Neuronal stem cell (in vitro differentiated cells): Measurements from ENCODE around the gene DROSHA.

Experiments
- DNase-seq: peaks from one replicate; pipeline ENCODE4 v3.0.0-alpha.2; 2013; ENCODE audit warnings: low spot score
- H2AFZ ChIP-seq: one replicate; pipeline ENCODE4 v1.6.1; 2013; ENCODE audit warnings: mild to moderate bottlenecking, low read length, inconsistent platforms
- H2AK5ac ChIP-seq: 2 replicates; pipeline ENCODE4 v1.6.1; 2013; ENCODE audit warnings: low read depth, mild to moderate bottlenecking, inconsistent platforms, low read length, moderate library complexity, mixed read lengths
- H2BK120ac ChIP-seq: 2 replicates; pipeline ENCODE4 v1.6.1; 2013; ENCODE audit warnings: low read depth, mild to moderate bottlenecking, inconsistent platforms, low read length, moderate library complexity, mixed read lengths
- H2BK12ac ChIP-seq: one replicate; pipeline ENCODE4 v1.6.1; 2013; ENCODE audit warnings: low read length, inconsistent platforms
- H2BK15ac ChIP-seq: 2 replicates; pipeline ENCODE4 v1.6.1; 2013; ENCODE audit warnings: mild to moderate bottlenecking, low read length, inconsistent platforms, mixed read lengths
- H2BK5ac ChIP-seq: one replicate; pipeline ENCODE4 v1.6.1; 2013; ENCODE audit warnings: inconsistent platforms, mild to moderate bottlenecking, low read length, moderate library complexity
- H3K14ac ChIP-seq: one replicate; pipeline ENCODE4 v1.6.1; 2013; ENCODE audit warnings: low read length, inconsistent platforms
- H3K18ac ChIP-seq: 2 replicates; pipeline ENCODE4 v1.6.1; 2013; ENCODE audit warnings: low read length, inconsistent platforms
- H3K23ac ChIP-seq: 2 replicates; pipeline ENCODE4 v1.6.1; 2013; ENCODE audit warnings: low read depth, mild to moderate bottlenecking, mixed read lengths, low read length, inconsistent platforms; ENCODE audit not compliant: poor library complexity
- H3K27ac ChIP-seq: replicated peaks from 3 replicates; pipeline ENCODE4 v1.5.1; 2013; ENCODE audit warnings: low read length, inconsistent platforms
- H3K27me3 ChIP-seq, 3 experiments: 2 replicates each; pipeline ENCODE4 v1.6.1; 2013; ENCODE audit warnings: low read length in 3 of 3, mild to moderate bottlenecking in 2 of 3, inconsistent platforms in 1 of 3, low read depth in 1 of 3, mixed read lengths in 1 of 3, moderate library complexity in 1 of 3; ENCODE audit not compliant: control insufficient read depth in 3 of 3, insufficient read depth in 3 of 3
- H3K36me3 ChIP-seq, 2 donors: replicated peaks in 1 of 2; 2 replicates each; pipeline ENCODE4 v1.6.1; 2013; ENCODE audit warnings: low read length in 2 of 2; ENCODE audit not compliant: control insufficient read depth in 2 of 2, insufficient read depth in 2 of 2
- H3K4ac ChIP-seq: 2 replicates; pipeline ENCODE4 v1.6.1; 2013; ENCODE audit warnings: inconsistent platforms, mild to moderate bottlenecking, low read length, moderate library complexity
- H3K4me1 ChIP-seq, 2 donors: 1 replicate in 1 of 2; 2 replicates in 1 of 2; pipeline ENCODE4 v1.6.1; 2013; ENCODE audit warnings: low read length in 2 of 2, low read depth in 1 of 2; ENCODE audit not compliant: control insufficient read depth in 2 of 2, insufficient read depth in 1 of 2
- H3K4me2 ChIP-seq: one replicate; pipeline ENCODE4 v1.6.1; 2013; ENCODE audit warnings: mild to moderate bottlenecking, low read length, inconsistent platforms; ENCODE audit not compliant: insufficient read depth, poor library complexity, severe bottlenecking
- H3K4me3 ChIP-seq, 2 donors: 2 replicates each; pipeline ENCODE4 v1.5.1; 2013; ENCODE audit warnings: low read length in 2 of 2, mild to moderate bottlenecking in 2 of 2, inconsistent platforms in 1 of 2, moderate library complexity in 1 of 2
- H3K79me1 ChIP-seq: one replicate; pipeline ENCODE4 v1.6.1; 2013; ENCODE audit warnings: low read depth, mild to moderate bottlenecking, inconsistent platforms, low read length, moderate library complexity
- H3K9ac ChIP-seq: one replicate; pipeline ENCODE4 v1.6.1; 2013; ENCODE audit warnings: mild to moderate bottlenecking, low read depth, low read length, inconsistent platforms; ENCODE audit not compliant: poor library complexity
- H3K9me3 ChIP-seq, 2 donors: replicated peaks in 1 of 2; 2 replicates each; pipeline versions ENCODE3 to v1.6.1; 2013; ENCODE audit warnings: low read length in 2 of 2, mild to moderate bottlenecking in 2 of 2, inconsistent platforms in 1 of 2, low read depth in 1 of 2, mixed read lengths in 1 of 2, moderate library complexity in 1 of 2; ENCODE audit not compliant: control insufficient read depth in 2 of 2, insufficient read depth in 1 of 2
- H4K8ac ChIP-seq: one replicate; pipeline ENCODE4 v1.6.1; 2013; ENCODE audit warnings: low read depth, mild to moderate bottlenecking, inconsistent platforms, low read length, moderate library complexity
- H4K91ac ChIP-seq: one replicate; pipeline ENCODE4 v1.6.1; 2013; ENCODE audit warnings: low read length, low read depth, mild to moderate bottlenecking, inconsistent platforms; ENCODE audit not compliant: poor library complexity
- WGBS, 2 donors: extraction: QIAGEN DNeasy Blood & Tissue Kit; methylation state at CpG; one replicate each; pipeline ENCODE4 v1.1.7; 2013; ENCODE audit warnings: missing lambda C conversion rate in 2 of 2, mixed read lengths in 1 of 2; ENCODE audit not compliant: insufficient read length in 2 of 2, insufficient replicate concordance in 1 of 2; ENCODE audit errors: extremely low coverage in 2 of 2; 5-methylcytosine and 5-hydroxymethylcytosine counted together

The DROSHA gene

GRCh38 chr5:31496891-31497290, 35.0 kb downstream of the DROSHA start:
- Histone ChIP-seq H3K14ac (no peak overlapping the region), H2BK5ac (no peak overlapping the region), H3K79me1 (no peaks in the 10 kb centered on the region), H3K4me1 (peaks cover 0 to 8% of the 10 kb centered on the region in 2 donors), H4K91ac (no peak overlapping the region), H3K27me3 (no peaks in the 10 kb centered on the region), H2BK120ac (no peak overlapping the region), H3K4me2 (no peak overlapping the region), H3K18ac (no peak overlapping the region), H2BK15ac (no peak overlapping the region), H2AFZ (no peak overlapping the region), H3K9me3 (no peaks in the 10 kb centered on the region), H3K23ac (no peak overlapping the region), H4K8ac (no peak overlapping the region), H3K4me3 (peak overlapping the region in 1 of 2 donors; percentile 59), H2AK5ac (no peak overlapping the region), H3K9ac (no peak overlapping the region), H3K4ac (no peak overlapping the region), H2BK12ac (no peak overlapping the region), H3K36me3 (peaks cover 59 to 98% of the 10 kb centered on the region in 2 donors), H3K27ac (no peak overlapping the region)
- DNase-seq, result no peak
- WGBS, 2 donors, result no CpG with 5 or more reads among the region's 6 CpGs

GRCh38 chr5:31496301-31496700, 35.6 kb downstream of the DROSHA start:
- H3K79me1 ChIP-seq, result no peaks in the 10 kb centered on the region
- no peaks in the 10 kb centered on the region for H3K27me3 ChIP-seq
- no peak overlapping the region for H3K9ac ChIP-seq
- H2BK5ac ChIP-seq, result no peak overlapping the region
- no peak overlapping the region for H3K4me3 ChIP-seq
- H3K18ac ChIP-seq, result no peak overlapping the region
- no peak overlapping the region for H3K4ac ChIP-seq
- H3K36me3 ChIP-seq, result peaks cover 57 to 98% of the 10 kb centered on the region in 2 donors
- no peaks in the 10 kb centered on the region for H3K9me3 ChIP-seq
- H3K4me2 ChIP-seq, result no peak overlapping the region
- H3K23ac ChIP-seq, result no peak overlapping the region
- peaks cover 0 to 8% of the 10 kb centered on the region in 2 donors for H3K4me1 ChIP-seq
- no peak overlapping the region for H2BK12ac ChIP-seq
- H4K8ac ChIP-seq, result no peak overlapping the region
- no peak overlapping the region for H2BK15ac ChIP-seq
- no peak overlapping the region for H2AFZ ChIP-seq
- no peak overlapping the region for H3K27ac ChIP-seq
- no peak for DNase-seq
- H2BK120ac ChIP-seq, result no peak overlapping the region
- no CpG with 5 or more reads among the region's 2 CpGs for whole genome bisulfite sequencing, 2 donors
- H4K91ac ChIP-seq, result no peak overlapping the region
- no peak overlapping the region for H3K14ac ChIP-seq
- no peak overlapping the region for H2AK5ac ChIP-seq

- Histone ChIP-seq H3K4ac (no peak overlapping the region), H2AK5ac (no peak overlapping the region), H2BK120ac (no peak overlapping the region), H4K91ac (no peak overlapping the region), H3K23ac (no peak overlapping the region), H3K27ac (no peak overlapping the region), H3K9me3 (no peaks in the 10 kb centered on the region), H2AFZ (no peak overlapping the region), H3K14ac (no peak overlapping the region), H3K4me1 (peaks cover 0 to 8% of the 10 kb centered on the region in 2 donors), H3K4me2 (no peak overlapping the region), H3K36me3 (peaks cover 48 to 98% of the 10 kb centered on the region in 2 donors), H3K18ac (no peak overlapping the region), H3K9ac (no peak overlapping the region), H2BK5ac (no peak overlapping the region), H2BK15ac (no peak overlapping the region), H3K4me3 (no peak overlapping the region), H4K8ac (no peak overlapping the region), H3K27me3 (no peaks in the 10 kb centered on the region), H2BK12ac (no peak overlapping the region), H3K79me1 (no peaks in the 10 kb centered on the region)
- DNase-seq, result no peak
- WGBS, 2 donors, result no CpG with 5 or more reads among the region's 4 CpGs
Observed at GRCh38 chr5:31495336-31495735, 36.6 kb downstream of the DROSHA start.

- Histone ChIP-seq H3K36me3 (peaks cover 31 to 94% of the 10 kb centered on the region in 2 donors), H2AFZ (no peak overlapping the region), H4K8ac (no peak overlapping the region), H2BK12ac (no peak overlapping the region), H3K79me1 (no peaks in the 10 kb centered on the region), H3K23ac (no peak overlapping the region), H3K4me2 (no peak overlapping the region), H2AK5ac (no peak overlapping the region), H2BK15ac (no peak overlapping the region), H2BK5ac (no peak overlapping the region), H3K18ac (no peak overlapping the region), H4K91ac (no peak overlapping the region), H3K4ac (no peak overlapping the region), H3K9me3 (no peaks in the 10 kb centered on the region), H3K4me3 (no peak overlapping the region), H3K27me3 (no peaks in the 10 kb centered on the region), H3K14ac (no peak overlapping the region), H3K9ac (no peak overlapping the region), H3K4me1 (peaks cover 0 to 8% of the 10 kb centered on the region in 2 donors), H2BK120ac (no peak overlapping the region), H3K27ac (no peak overlapping the region)
- no peak for DNase-seq
- no CpG with 5 or more reads among the region's 4 CpGs for WGBS, 2 donors
Observed at GRCh38 chr5:31492869-31493268, 39.0 kb downstream of the DROSHA start.
